B cell (primary cell): ENCODE data around the gene ANKRD34A. TPM values are rescaled to one million over a fixed set of nuclear protein-coding genes. Genes with fewer than 3 reads are reported as not detected.
A peak's percentile ranks its signal among the peaks of the same experiment; 100 is the strongest.

Experiments
- ATAC-seq: fragments of 200-7000 bp; cut with Tn5 transposase; one replicate; pipeline ENCODE4 v1.10.0; 2021; ENCODE audit warnings: low read depth, mild to moderate bottlenecking, moderate number of reproducible peaks, moderate library complexity
- CTCF ChIA-PET: fragments of 350-600 bp; sonication (Branson Sonifier 250); formaldehyde crosslinking; loops from one replicate; lab custom pipeline; 2021; ENCODE audit warnings: antibody characterized with exemption, inconsistent platforms; lab: Charles Lee
- POLR2A ChIA-PET: fragments of 350-600 bp; sonication (Branson Sonifier 250); formaldehyde crosslinking; loops from one replicate; lab custom pipeline; 2021; ENCODE audit warnings: antibody characterized with exemption; lab: Charles Lee
- DNase-seq: peaks from one replicate; pipeline ENCODE4 v3.0.0; 2013
- H2AFZ ChIP-seq: 2 replicates; pipeline ENCODE4 v1.6.1; 2012; ENCODE audit warnings: mild to moderate bottlenecking, low read depth, low read length; ENCODE audit not compliant: insufficient read depth, poor library complexity, severe bottlenecking
- H3K27ac ChIP-seq, 2 donors: 1 replicate in 1 of 2; 2 replicates in 1 of 2; pipeline ENCODE4 v1.5.1; 2012 to 2013; ENCODE audit warnings: low read length in 2 of 2, mild to moderate bottlenecking in 2 of 2, moderate library complexity in 1 of 2
- H3K27me3 ChIP-seq, 4 experiments: fragments of 200-600 bp in 1 of 4; sonication (generic) in 1 of 4; replicated peaks in 1 of 4; 1 replicate in 2 of 4; 2 replicates in 2 of 4; pipeline versions ENCODE4 v1.6.1 to v1.7.0; 2013 to 2016; ENCODE audit warnings: low read length in 3 of 4, mild to moderate bottlenecking in 2 of 4, mixed read lengths in 1 of 4, moderate library complexity in 1 of 4; ENCODE audit not compliant: insufficient read depth in 4 of 4, control insufficient read depth in 3 of 4; ENCODE audit errors: control extremely low read depth in 1 of 4
- H3K36me3 ChIP-seq, 2 experiments: replicated peaks in 1 of 2; 1 replicate in 1 of 2; 2 replicates in 1 of 2; pipeline versions ENCODE4 v1.6.1 to v1.7.1; 2013; ENCODE audit warnings: low read length in 1 of 2; ENCODE audit not compliant: insufficient read depth in 2 of 2, control insufficient read depth in 1 of 2; ENCODE audit errors: control extremely low read depth in 1 of 2, extremely low read depth in 1 of 2
- H3K4me1 ChIP-seq, 2 donors: fragments of 200-600 bp in 1 of 2; sonication (generic) in 1 of 2; 1 replicate in 1 of 2; 2 replicates in 1 of 2; pipeline versions ENCODE4 v1.5.1 to v1.6.1; 2013 to 2017; ENCODE audit warnings: low read length in 2 of 2; ENCODE audit not compliant: control insufficient read depth in 2 of 2, insufficient read depth in 2 of 2
- H3K4me2 ChIP-seq: replicated peaks from 2 replicates; pipeline ENCODE3; 2012; ENCODE audit warnings: mild to moderate bottlenecking, low read depth, low read length; ENCODE audit not compliant: poor library complexity, severe bottlenecking
- H3K4me3 ChIP-seq, 5 experiments: fragments of 200-600 bp in 1 of 5; sonication (generic) in 1 of 5; 1 replicate in 3 of 5; 2 replicates in 2 of 5; pipeline versions ENCODE4 v1.5.1 to v1.7.0; 2011 to 2016; ENCODE audit warnings: low read length in 4 of 5, mild to moderate bottlenecking in 4 of 5, low read depth in 2 of 5, control low read depth in 1 of 5, moderate library complexity in 1 of 5; ENCODE audit not compliant: insufficient read depth in 1 of 5; ENCODE audit errors: control extremely low read depth in 1 of 5, extremely low read depth in 1 of 5
- H3K79me2 ChIP-seq: fragments of 200-600 bp; sonication (generic); one replicate; pipeline ENCODE4 v1.6.0; 2016; ENCODE audit warnings: low read length; ENCODE audit not compliant: control insufficient read depth, insufficient read depth
- H3K9ac ChIP-seq: fragments of 200-600 bp; sonication (generic); 2 replicates; pipeline ENCODE4 v1.6.1; 2017; ENCODE audit warnings: mild to moderate bottlenecking, low read length, moderate library complexity
- H3K9me3 ChIP-seq, 3 donors: one replicate each; pipeline versions ENCODE4 v1.6.1 to v1.7.1; 2013; ENCODE audit warnings: low read length in 2 of 3; ENCODE audit not compliant: control insufficient read depth in 2 of 3, insufficient read depth in 1 of 3; ENCODE audit errors: control extremely low read depth in 1 of 3
- H4K20me1 ChIP-seq: 2 replicates; pipeline ENCODE4 v1.6.0; 2012; ENCODE audit warnings: mild to moderate bottlenecking, low read length; ENCODE audit not compliant: insufficient read depth, control insufficient read depth, poor library complexity, severe bottlenecking
- H3K27ac Mint-ChIP-seq: one replicate; pipeline ENCODE4 v1.8.0; 2021; ENCODE audit warnings: mixed read lengths
- H3K27me3 Mint-ChIP-seq: one replicate; pipeline ENCODE4 v1.8.0; 2021; ENCODE audit warnings: mixed read lengths
- H3K4me1 Mint-ChIP-seq: one replicate; pipeline ENCODE4 v1.8.0; 2021; ENCODE audit warnings: mixed read lengths
- H3K4me3 Mint-ChIP-seq: one replicate; pipeline ENCODE4 v1.8.0; 2021; ENCODE audit warnings: mixed read lengths
- H3K9me3 Mint-ChIP-seq: one replicate; pipeline ENCODE4 v1.8.0; 2022; ENCODE audit warnings: mixed read lengths; ENCODE audit not compliant: insufficient read depth
- EZH2 ChIP-seq: IDR thresholded peaks from 2 replicates; pipeline ENCODE4 v1.6.1; 2012; ENCODE audit warnings: borderline replicate concordance, low read depth, mild to moderate bottlenecking, moderate library complexity, low read length; ENCODE audit not compliant: insufficient read depth, poor library complexity, severe bottlenecking
- WGBS: methylation state at CpG from one replicate; pipeline ENCODE4 v1.1.5; 2013; ENCODE audit warnings: missing lambda C conversion rate; ENCODE audit not compliant: insufficient coverage; 5-methylcytosine and 5-hydroxymethylcytosine counted together
- intact Hi-C: fragments of 100-400 bp; cut with micrococcal nuclease; formaldehyde crosslinking; loops from one replicate; pipeline ENCODE4 v1.10.0; 2022
- polyA plus RNA-seq: library from polyadenylated mRNA; depleted of rRNA; stranded (reverse); fragments of >200 nt; gene quantifications from 2 replicates; pipeline ENCODE4 v1.2.3, GENCODE V29; 2012
- total RNA-seq, 2 donors: library from RNA; stranded (reverse); fragments of 120-200 nt in 1 of 2; gene quantifications; 1 replicate in 1 of 2; 2 replicates in 1 of 2; pipeline versions ENCODE4 v1.2.3 to v1.2.4, GENCODE V29; 2013 to 2022
- TF ChIP-seq, protein P1 (sequence below): fragments of 200-600 bp; IDR thresholded peaks from one replicate; pipeline ENCODE4 v1.8.0; 2022; ENCODE audit warnings: antibody characterized with exemption, mild to moderate bottlenecking

Gene ANKRD34A
- total and polyA plus RNA-seq, 2 donors (not counting 1 experiment from before 2014, with no cell fraction given) = 0.86 to 1.8 TPM

DNA sequence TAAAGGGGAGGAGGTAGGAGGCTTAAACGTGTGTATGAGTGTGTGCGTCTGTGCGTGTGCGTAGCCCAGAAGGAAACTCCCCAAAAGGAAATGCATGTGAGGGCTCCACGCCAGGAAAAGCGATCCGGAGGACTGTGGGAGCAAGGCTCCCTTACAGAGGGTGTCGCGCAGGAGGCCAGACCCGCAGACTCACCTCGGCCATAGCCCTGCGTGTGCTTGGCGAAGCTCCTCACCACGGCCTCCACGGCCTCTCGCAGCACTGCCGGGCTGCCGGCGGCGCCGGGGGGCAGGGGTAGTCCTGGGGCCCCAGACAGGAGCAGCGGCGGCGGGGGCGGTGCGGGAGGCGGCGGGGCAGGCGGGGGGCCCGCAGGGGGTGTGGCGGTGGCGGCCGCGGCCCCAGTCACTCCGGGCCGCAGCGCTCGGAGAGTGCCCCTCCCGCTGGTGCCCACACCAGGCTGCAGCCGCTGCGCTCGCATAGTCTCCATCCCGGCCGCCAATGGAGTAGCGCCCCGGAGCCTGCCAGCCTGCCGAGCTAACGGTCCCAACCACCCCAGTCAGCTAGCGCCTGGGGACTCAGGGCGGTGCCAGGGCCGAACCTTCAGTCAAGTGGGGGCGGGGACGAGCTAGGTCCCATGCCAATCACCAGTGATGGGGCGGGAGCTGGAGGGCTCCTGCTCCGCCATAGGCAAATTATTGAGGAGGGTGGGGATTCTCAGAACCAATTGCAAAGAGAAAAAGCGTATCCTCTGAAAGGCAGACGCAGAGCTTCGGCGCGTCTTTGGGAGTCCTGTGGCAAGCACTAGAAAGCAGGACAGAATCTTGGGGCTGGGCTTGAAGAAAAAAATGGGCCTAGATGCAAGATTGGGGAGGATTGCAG is 6.7 kb downstream of the ANKRD34A start, which contains the start of gene LIX1L:
LIX1L (minus strand) TSS at position 575 of the 877 bp plus-strand sequence; CDS start at position 485, 90 bp downstream.
- Histone ChIP-seq H3K27me3 (no peaks in the 10 kb centered on the region), H4K20me1 (peaks cover 5% of the 10 kb centered on the region), H3K4me1 (peaks cover 45 to 65% of the 10 kb centered on the region in 2 donors), H3K36me3 (peaks cover 1 to 4% of the 10 kb centered on the region in 2 experiments), H2AFZ (peak within 1 kb of the TSS; percentile 85), H3K4me2 (peak within 1 kb of the TSS; percentile 90), H3K9me3 (no peaks in the 10 kb centered on the region), H3K4me3 (peak within 1 kb of the TSS; percentile 64 to 88 (median 74)), H3K79me2 (peaks cover 56% of the 10 kb centered on the region), H3K27ac (peak within 1 kb of the TSS; percentile 36 to 83), H3K9ac (peak within 1 kb of the TSS; percentile 79)
- Mint-ChIP-seq H3K27ac (peak within 1 kb of the TSS; percentile 96), H3K27me3 (no peaks in the 10 kb centered on the region), H3K4me3 (peak within 1 kb of the TSS; percentile 99), H3K4me1 (peaks cover 76% of the 10 kb centered on the region), H3K9me3 (no peaks in the 10 kb centered on the region)
- DNase-seq (peak; percentile 96), ATAC-seq (peak; percentile 89)
- under 1% methylated on average over 60 of the region's 60 CpGs for WGBS
- POLR2A ChIA-PET = interaction anchor here (0.6 to 2.5 kb wide), 13 partner anchors 8 to 99 kb away, joined by 3 to 41 read pairs (median 4); partner anchors contain the start of genes PEX11B, PIAS3 and RBM8A
- TF ChIP-seq, protein P1, sequence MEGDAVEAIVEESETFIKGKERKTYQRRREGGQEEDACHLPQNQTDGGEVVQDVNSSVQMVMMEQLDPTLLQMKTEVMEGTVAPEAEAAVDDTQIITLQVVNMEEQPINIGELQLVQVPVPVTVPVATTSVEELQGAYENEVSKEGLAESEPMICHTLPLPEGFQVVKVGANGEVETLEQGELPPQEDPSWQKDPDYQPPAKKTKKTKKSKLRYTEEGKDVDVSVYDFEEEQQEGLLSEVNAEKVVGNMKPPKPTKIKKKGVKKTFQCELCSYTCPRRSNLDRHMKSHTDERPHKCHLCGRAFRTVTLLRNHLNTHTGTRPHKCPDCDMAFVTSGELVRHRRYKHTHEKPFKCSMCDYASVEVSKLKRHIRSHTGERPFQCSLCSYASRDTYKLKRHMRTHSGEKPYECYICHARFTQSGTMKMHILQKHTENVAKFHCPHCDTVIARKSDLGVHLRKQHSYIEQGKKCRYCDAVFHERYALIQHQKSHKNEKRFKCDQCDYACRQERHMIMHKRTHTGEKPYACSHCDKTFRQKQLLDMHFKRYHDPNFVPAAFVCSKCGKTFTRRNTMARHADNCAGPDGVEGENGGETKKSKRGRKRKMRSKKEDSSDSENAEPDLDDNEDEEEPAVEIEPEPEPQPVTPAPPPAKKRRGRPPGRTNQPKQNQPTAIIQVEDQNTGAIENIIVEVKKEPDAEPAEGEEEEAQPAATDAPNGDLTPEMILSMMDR = no peak
- no peak for TF ChIP-seq EZH2
- intact Hi-C loops = loop anchor here (1.0 kb wide), 6 partner anchors 22 to 98 kb away; partner anchors contain the start of genes PEX11B, PIAS3, RBM8A and TXNIP
- CTCF ChIA-PET = interaction anchor here (0.9 to 4.4 kb wide), 15 partner anchors 9 to 112 kb away, joined by 3 to 34 read pairs (median 6); partner anchors contain the start of genes NUDT17, RBM8A and TXNIP
